CD4-positive, alpha-beta memory T cell (primary cell): ENCODE measurements around the gene PTPRU. TPM values are rescaled to one million over a fixed set of nuclear protein-coding genes. Genes with fewer than 3 reads are reported as not detected.

Experiments used
- CTCF ChIA-PET: fragments of 350-600 bp; sonication (Branson Sonifier 250); formaldehyde crosslinking; loops from one replicate; lab custom pipeline; 2021; ENCODE audit warnings: inconsistent platforms; ENCODE audit not compliant: partially characterized antibody; lab: Charles Lee
- POLR2A ChIA-PET: fragments of 350-600 bp; sonication (Branson Sonifier 250); formaldehyde crosslinking; loops from one replicate; lab custom pipeline; 2021; ENCODE audit not compliant: partially characterized antibody; lab: Charles Lee
- DNase-seq, 5 donors: peaks; one replicate each; pipeline versions ENCODE4 v3.0.0 to v3.0.0-alpha.2; 2020 to 2022; ENCODE audit warnings: mixed read lengths in 1 of 5
- H3K27ac ChIP-seq: one replicate; pipeline ENCODE4 v1.7.0; 2013; ENCODE audit warnings: low read depth, low read length
- H3K27me3 ChIP-seq: 2 replicates; pipeline ENCODE4 v1.7.0; 2013; ENCODE audit warnings: mild to moderate bottlenecking, low read length, moderate library complexity; ENCODE audit not compliant: insufficient read depth
- H3K36me3 ChIP-seq: 2 replicates; pipeline ENCODE4 v1.7.0; 2013; ENCODE audit warnings: mild to moderate bottlenecking, low read length, moderate library complexity; ENCODE audit not compliant: insufficient read depth
- H3K4me1 ChIP-seq: 2 replicates; pipeline ENCODE4 v1.7.0; 2013; ENCODE audit warnings: mild to moderate bottlenecking, low read length, moderate library complexity; ENCODE audit not compliant: insufficient read depth
- H3K4me3 ChIP-seq, 2 donors: one replicate each; pipeline ENCODE4 v1.7.0; 2013; ENCODE audit warnings: low read length in 2 of 2, mild to moderate bottlenecking in 1 of 2
- H3K9me3 ChIP-seq, 2 donors: one replicate each; pipeline ENCODE4 v1.7.0; 2013; ENCODE audit warnings: low read length in 2 of 2, control low read depth in 1 of 2; ENCODE audit not compliant: control insufficient read depth in 1 of 2
- H3K27ac Mint-ChIP-seq, 7 donors: one replicate each; pipeline ENCODE4 v1.8.0; 2020 to 2021; ENCODE audit warnings: mixed read lengths in 7 of 7, mild to moderate bottlenecking in 6 of 7, inconsistent platforms in 3 of 7, moderate library complexity in 3 of 7
- H3K27me3 Mint-ChIP-seq, 2 donors: one replicate each; pipeline ENCODE4 v1.8.0; 2020 to 2021; ENCODE audit warnings: mixed read lengths in 2 of 2
- H3K36me3 Mint-ChIP-seq, 2 donors: one replicate each; pipeline ENCODE4 v1.8.0; 2020 to 2021; ENCODE audit warnings: mixed read lengths in 2 of 2, inconsistent platforms in 1 of 2, mild to moderate bottlenecking in 1 of 2
- H3K4me1 Mint-ChIP-seq, 4 donors: one replicate each; pipeline ENCODE4 v1.8.0; 2020 to 2021; ENCODE audit warnings: mixed read lengths in 4 of 4, mild to moderate bottlenecking in 1 of 4
- H3K4me3 Mint-ChIP-seq, 8 donors: one replicate each; pipeline ENCODE4 v1.8.0; 2020 to 2021; ENCODE audit warnings: mixed read lengths in 8 of 8, mild to moderate bottlenecking in 7 of 8, moderate library complexity in 6 of 8, inconsistent platforms in 3 of 8
- H3K9me3 Mint-ChIP-seq, 8 donors: one replicate each; pipeline ENCODE4 v1.8.0; 2020 to 2021; ENCODE audit warnings: mixed read lengths in 8 of 8, mild to moderate bottlenecking in 5 of 8, inconsistent platforms in 3 of 8, moderate library complexity in 1 of 8
- intact Hi-C: fragments of 100-400 bp; cut with micrococcal nuclease; formaldehyde crosslinking; loops from one replicate; pipeline ENCODE4 v1.15.1; 2023
- polyA plus RNA-seq, 2 donors: library from polyadenylated mRNA; unstranded; fragments of 300-500 nt; fragmentation: Illumina TruSeq; gene quantifications; one replicate each; pipeline ENCODE4 v1.2.3, GENCODE V29; 2021
- total RNA-seq, 2 experiments: library from RNA; stranded (reverse); gene quantifications; one replicate each; pipeline ENCODE4 v1.2.3, GENCODE V29; 2021

The PTPRU gene
- total and polyA plus RNA-seq, 4 experiments from 2014 or later: 0.38 TPM; not detected in 3

- Histone ChIP-seq H3K36me3 (no peaks in the 10 kb centered on the region), H3K27me3 (no peaks in the 10 kb centered on the region), H3K4me3 (no peak overlapping the region), H3K9me3 (no peaks in the 10 kb centered on the region), H3K4me1 (no peaks in the 10 kb centered on the region), H3K27ac (no peak overlapping the region)
- peak overlapping the region in 1 of 8 donors; percentile 17 for H3K4me3 Mint-ChIP-seq
- intact Hi-C loops: no loop called here
- ChIA-PET POLR2A (no interaction called here), CTCF (no interaction called here)
- H3K27me3 Mint-ChIP-seq: peaks cover 6 to 20% of the 10 kb centered on the region in 2 donors
- H3K27ac Mint-ChIP-seq: no peak overlapping the region
- no peak for DNase-seq
- no peaks in the 10 kb centered on the region for H3K36me3 Mint-ChIP-seq
- no peaks in the 10 kb centered on the region for H3K9me3 Mint-ChIP-seq
- no peaks in the 10 kb centered on the region for H3K4me1 Mint-ChIP-seq
Observed at GRCh38 chr1:29275435-29275834, 39.1 kb downstream of the PTPRU start.

GRCh38 chr1:29278124-29278523 lies 41.8 kb downstream of the PTPRU start:
- POLR2A ChIA-PET: no interaction called here
- Mint-ChIP-seq H3K4me3 (no peak overlapping the region), H3K4me1 (no peaks in the 10 kb centered on the region), H3K27me3 (peaks cover 5 to 8% of the 10 kb centered on the region in 2 donors), H3K27ac (no peak overlapping the region), H3K36me3 (no peaks in the 10 kb centered on the region), H3K9me3 (no peaks in the 10 kb centered on the region)
- DNase-seq: no peak
- Histone ChIP-seq H3K9me3 (no peaks in the 10 kb centered on the region), H3K4me3 (no peak overlapping the region), H3K27me3 (no peaks in the 10 kb centered on the region), H3K27ac (no peak overlapping the region), H3K36me3 (no peaks in the 10 kb centered on the region), H3K4me1 (no peaks in the 10 kb centered on the region)
- intact Hi-C loops: no loop called here
- CTCF ChIA-PET: no interaction called here

- ChIA-PET CTCF (no interaction called here), POLR2A (no interaction called here)
- peaks cover 5% of the 10 kb centered on the region for H3K4me1 ChIP-seq
- H3K4me3 ChIP-seq: no peak overlapping the region
- H3K27me3 Mint-ChIP-seq: peaks cover 5 to 7% of the 10 kb centered on the region in 2 donors
- peaks cover 4 to 5% (median 4%) of the 10 kb centered on the region in 4 donors for H3K4me1 Mint-ChIP-seq
- H3K9me3 ChIP-seq: no peaks in the 10 kb centered on the region
- no peaks in the 10 kb centered on the region for H3K36me3 ChIP-seq
- DNase-seq: no peak
- intact Hi-C loops: no loop called here
- H3K9me3 Mint-ChIP-seq: no peaks in the 10 kb centered on the region
- H3K36me3 Mint-ChIP-seq: no peaks in the 10 kb centered on the region
- H3K27ac Mint-ChIP-seq: no peak overlapping the region
- no peak overlapping the region for H3K4me3 Mint-ChIP-seq
- H3K27me3 ChIP-seq: no peaks in the 10 kb centered on the region
- H3K27ac ChIP-seq: no peak overlapping the region
Observed at GRCh38 chr1:29279406-29279805, 43.1 kb downstream of the PTPRU start.

GRCh38 chr1:29279951-29280391 lies 43.6 kb downstream of the PTPRU start:
- DNase-seq: no peak
- H3K27ac ChIP-seq: no peak overlapping the region
- POLR2A ChIA-PET: no interaction called here
- no peak overlapping the region for H3K4me3 ChIP-seq
- Mint-ChIP-seq H3K4me3 (no peak overlapping the region), H3K4me1 (peaks cover 4 to 5% (median 4%) of the 10 kb centered on the region in 4 donors), H3K9me3 (no peaks in the 10 kb centered on the region), H3K27me3 (peaks cover 5 to 7% of the 10 kb centered on the region in 2 donors), H3K27ac (no peak overlapping the region), H3K36me3 (no peaks in the 10 kb centered on the region)
- peaks cover 5% of the 10 kb centered on the region for H3K4me1 ChIP-seq
- H3K36me3 ChIP-seq: no peaks in the 10 kb centered on the region
- no peaks in the 10 kb centered on the region for H3K27me3 ChIP-seq
- no peaks in the 10 kb centered on the region for H3K9me3 ChIP-seq
- CTCF ChIA-PET: no interaction called here
- intact Hi-C loops: no loop called here

- intact Hi-C loops: no loop called here
- Histone ChIP-seq H3K4me3 (no peak overlapping the region), H3K9me3 (no peaks in the 10 kb centered on the region), H3K27ac (no peak overlapping the region), H3K4me1 (peaks cover 5% of the 10 kb centered on the region), H3K27me3 (no peaks in the 10 kb centered on the region), H3K36me3 (no peaks in the 10 kb centered on the region)
- no peaks in the 10 kb centered on the region for H3K9me3 Mint-ChIP-seq
- POLR2A ChIA-PET: no interaction called here
- no peak for DNase-seq
- no peak overlapping the region for H3K27ac Mint-ChIP-seq
- no peak overlapping the region for H3K4me3 Mint-ChIP-seq
- peaks cover 5% of the 10 kb centered on the region in 2 donors for H3K27me3 Mint-ChIP-seq
- no peaks in the 10 kb centered on the region for H3K36me3 Mint-ChIP-seq
- peaks cover 4 to 5% (median 4%) of the 10 kb centered on the region in 4 donors for H3K4me1 Mint-ChIP-seq
- CTCF ChIA-PET: no interaction called here
Observed at GRCh38 chr1:29280409-29281131, 44.2 kb downstream of the PTPRU start.

- H3K4me1 Mint-ChIP-seq: peaks cover 4 to 5% (median 4%) of the 10 kb centered on the region in 4 donors
- Histone ChIP-seq H3K27me3 (no peaks in the 10 kb centered on the region), H3K36me3 (no peaks in the 10 kb centered on the region), H3K4me1 (peaks cover 5% of the 10 kb centered on the region), H3K4me3 (no peak overlapping the region), H3K27ac (no peak overlapping the region), H3K9me3 (no peaks in the 10 kb centered on the region)
- no peak for DNase-seq
- CTCF ChIA-PET: no interaction called here
- peaks cover 5% of the 10 kb centered on the region in 2 donors for H3K27me3 Mint-ChIP-seq
- POLR2A ChIA-PET: no interaction called here
- no peak overlapping the region for H3K27ac Mint-ChIP-seq
- no peak overlapping the region for H3K4me3 Mint-ChIP-seq
- intact Hi-C loops: no loop called here
- H3K36me3 Mint-ChIP-seq: no peaks in the 10 kb centered on the region
- H3K9me3 Mint-ChIP-seq: no peaks in the 10 kb centered on the region
Observed at GRCh38 chr1:29281571-29281970, 45.2 kb downstream of the PTPRU start.

GRCh38 chr1:29282135-29282923 lies 46.0 kb downstream of the PTPRU start:
- no peaks in the 10 kb centered on the region for H3K36me3 ChIP-seq
- no peaks in the 10 kb centered on the region for H3K27me3 ChIP-seq
- H3K27ac ChIP-seq: no peak overlapping the region
- peaks cover 5% of the 10 kb centered on the region for H3K4me1 ChIP-seq
- POLR2A ChIA-PET: no interaction called here
- Mint-ChIP-seq H3K27me3 (peaks cover 5% of the 10 kb centered on the region in 2 donors), H3K4me1 (peaks cover 4 to 5% (median 4%) of the 10 kb centered on the region in 4 donors), H3K27ac (peak overlapping the region in 1 of 7 donors; percentile 55), H3K4me3 (no peak overlapping the region), H3K9me3 (no peaks in the 10 kb centered on the region), H3K36me3 (no peaks in the 10 kb centered on the region)
- H3K9me3 ChIP-seq: no peaks in the 10 kb centered on the region
- no peak for DNase-seq
- intact Hi-C loops: no loop called here
- H3K4me3 ChIP-seq: no peak overlapping the region
- CTCF ChIA-PET: no interaction called here
